HepG2 (cell line): ENCODE measurements around the gene SLC13A3. TPM values are rescaled to one million over a fixed set of nuclear protein-coding genes. Genes with fewer than 3 reads are reported as not detected.

ENCODE experiments used
- ARHGAP35 ChIP-seq: sonication (generic); formaldehyde crosslinking; IDR thresholded peaks from 2 replicates; pipeline ENCODE4 v1.9.0; 2022; ENCODE audit warnings: mild to moderate bottlenecking, inconsistent platforms, moderate library complexity, missing genetic modification reagents, borderline replicate concordance
- CAMTA2 ChIP-seq: sonication (generic); formaldehyde crosslinking; IDR thresholded peaks from 2 replicates; pipeline ENCODE4 v1.4.0; 2020; ENCODE audit warnings: mild to moderate bottlenecking, missing genetic modification reagents, borderline replicate concordance
- HNRNPL ChIP-seq: fragments of 200-400 bp; formaldehyde crosslinking; IDR thresholded peaks from 2 replicates; pipeline ENCODE4 v1.6.1; 2017; ENCODE audit warnings: mild to moderate bottlenecking, low read depth, low read length
- SPEN ChIP-seq: sonication (generic); formaldehyde crosslinking; IDR thresholded peaks from 2 replicates; pipeline ENCODE4 v1.5.1; 2020; ENCODE audit warnings: low read depth, mild to moderate bottlenecking, missing genetic modification reagents
- TGIF2 ChIP-seq: IDR thresholded peaks from 2 replicates; pipeline ENCODE4 v1.6.1; 2016; ENCODE audit warnings: control low read depth, missing compliant biosample characterization
- ZBTB37 ChIP-seq: sonication (generic); formaldehyde crosslinking; IDR thresholded peaks from 2 replicates; pipeline ENCODE4 v1.4.0; 2020; ENCODE audit warnings: mild to moderate bottlenecking, missing genetic modification reagents
- ZNF317 ChIP-seq: sonication (generic); formaldehyde crosslinking; IDR thresholded peaks from 2 replicates; pipeline ENCODE4 v1.5.0; 2020; ENCODE audit warnings: mild to moderate bottlenecking, missing genetic modification reagents
- ZNF318 ChIP-seq: sonication (generic); formaldehyde crosslinking; IDR thresholded peaks from 2 replicates; pipeline ENCODE4 v1.4.0; 2020; ENCODE audit warnings: mild to moderate bottlenecking, missing genetic modification reagents
- ZNF576 ChIP-seq: sonication (generic); formaldehyde crosslinking; IDR thresholded peaks from 2 replicates; pipeline ENCODE4 v1.4.0; 2020; ENCODE audit warnings: mild to moderate bottlenecking, missing genetic modification reagents
- ZNF615 ChIP-seq: sonication (generic); formaldehyde crosslinking; IDR thresholded peaks from 2 replicates; pipeline ENCODE4 v1.5.0; 2020; ENCODE audit warnings: mild to moderate bottlenecking, missing genetic modification reagents, borderline replicate concordance
- ZNF652 ChIP-seq: IDR thresholded peaks from 2 replicates; pipeline ENCODE4 v1.6.1; 2016; ENCODE audit warnings: low read depth, borderline replicate concordance
- polyA plus RNA-seq, 8 experiments: library from polyadenylated mRNA; depleted of rRNA in 3 of 8; stranded (reverse) in 7 of 8; unstranded in 1 of 8; fragments of >200 nt; fragmentation: Illumina TruSeq in 4 of 8; extraction: Trizol in 4 of 8; gene quantifications; 2 replicates each; pipeline versions ENCODE4 v1.2.1 to v1.2.3, GENCODE V29; 2011 to 2016; ENCODE audit warnings: low read depth in 4 of 8, missing spikeins in 1 of 8, mixed read lengths in 1 of 8; ENCODE audit not compliant: insufficient read depth in 1 of 8
- total RNA-seq, 5 experiments: library from RNA; depleted of rRNA; stranded (reverse); fragments of >200 nt; fragmentation: Illumina TruSeq; extraction: Trizol; gene quantifications; 2 replicates each; pipeline ENCODE4 v1.2.3, GENCODE V29; 2016; ENCODE audit warnings: low read depth in 1 of 5
- TF ChIP-seq, protein P1 (sequence below): sonication (generic); formaldehyde crosslinking; IDR thresholded peaks from 2 replicates; pipeline ENCODE4 v1.5.0; 2020; ENCODE audit warnings: mild to moderate bottlenecking, missing genetic modification reagents, borderline replicate concordance
- TF ChIP-seq, protein P2 (sequence below): sonication (generic); formaldehyde crosslinking; IDR thresholded peaks from 2 replicates; pipeline ENCODE4 v1.5.1; 2020; ENCODE audit warnings: missing genetic modification reagents, mild to moderate bottlenecking, borderline replicate concordance

The SLC13A3 gene
- total and polyA plus RNA-seq, 2 of the 13 experiments (the other 11 are each of a cell fraction or from before 2014, with no cell fraction given), result 66.5 to 76.0 TPM

- 0 out of 2 replicates have a peak, but pooled peaks have one; percentile 57 for TF ChIP-seq ZNF318 (CRISPR knock-in tag)
- peak; percentile 72 for TF ChIP-seq ZBTB37 (CRISPR knock-in tag)
- TF ChIP-seq HNRNPL, result no peak
- 0 out of 2 replicates have a peak, but pooled peaks have one; percentile 41 for TF ChIP-seq ZNF317 (CRISPR knock-in tag)
- TF ChIP-seq SPEN (CRISPR knock-in tag), result peak; percentile 15; the same call in 1 of the 2 replicates
- no peak for TF ChIP-seq ARHGAP35
- no peak for TF ChIP-seq ZNF652 (CRISPR knock-in tag)
- TF ChIP-seq CAMTA2, result 0 out of 2 replicates have a peak, but pooled peaks have one; percentile 58
- no peak for TF ChIP-seq ZNF576
- TF ChIP-seq, protein P1, sequence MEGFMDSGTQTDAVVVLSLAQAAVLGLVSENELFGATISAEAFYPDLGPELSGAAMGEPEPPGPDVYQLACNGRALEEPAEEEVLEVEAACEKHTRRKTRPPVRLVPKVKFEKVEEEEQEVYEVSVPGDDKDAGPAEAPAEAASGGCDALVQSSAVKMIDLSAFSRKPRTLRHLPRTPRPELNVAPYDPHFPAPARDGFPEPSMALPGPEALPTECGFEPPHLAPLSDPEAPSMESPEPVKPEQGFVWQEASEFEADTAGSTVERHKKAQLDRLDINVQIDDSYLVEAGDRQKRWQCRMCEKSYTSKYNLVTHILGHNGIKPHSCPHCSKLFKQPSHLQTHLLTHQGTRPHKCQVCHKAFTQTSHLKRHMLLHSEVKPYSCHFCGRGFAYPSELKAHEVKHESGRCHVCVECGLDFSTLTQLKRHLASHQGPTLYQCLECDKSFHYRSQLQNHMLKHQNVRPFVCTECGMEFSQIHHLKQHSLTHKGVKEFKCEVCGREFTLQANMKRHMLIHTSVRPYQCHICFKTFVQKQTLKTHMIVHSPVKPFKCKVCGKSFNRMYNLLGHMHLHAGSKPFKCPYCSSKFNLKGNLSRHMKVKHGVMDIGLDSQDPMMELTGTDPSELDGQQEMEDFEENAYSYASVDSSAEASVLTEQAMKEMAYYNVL (CRISPR knock-in tag), result 0 out of 2 replicates have a peak, but pooled peaks have one; percentile 51
- TF ChIP-seq, protein P2, sequence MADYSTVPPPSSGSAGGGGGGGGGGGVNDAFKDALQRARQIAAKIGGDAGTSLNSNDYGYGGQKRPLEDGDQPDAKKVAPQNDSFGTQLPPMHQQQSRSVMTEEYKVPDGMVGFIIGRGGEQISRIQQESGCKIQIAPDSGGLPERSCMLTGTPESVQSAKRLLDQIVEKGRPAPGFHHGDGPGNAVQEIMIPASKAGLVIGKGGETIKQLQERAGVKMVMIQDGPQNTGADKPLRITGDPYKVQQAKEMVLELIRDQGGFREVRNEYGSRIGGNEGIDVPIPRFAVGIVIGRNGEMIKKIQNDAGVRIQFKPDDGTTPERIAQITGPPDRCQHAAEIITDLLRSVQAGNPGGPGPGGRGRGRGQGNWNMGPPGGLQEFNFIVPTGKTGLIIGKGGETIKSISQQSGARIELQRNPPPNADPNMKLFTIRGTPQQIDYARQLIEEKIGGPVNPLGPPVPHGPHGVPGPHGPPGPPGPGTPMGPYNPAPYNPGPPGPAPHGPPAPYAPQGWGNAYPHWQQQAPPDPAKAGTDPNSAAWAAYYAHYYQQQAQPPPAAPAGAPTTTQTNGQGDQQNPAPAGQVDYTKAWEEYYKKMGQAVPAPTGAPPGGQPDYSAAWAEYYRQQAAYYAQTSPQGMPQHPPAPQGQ (CRISPR knock-in tag), result peak; percentile 83; the same call in 1 of the 2 replicates
- TF ChIP-seq ZNF615 (CRISPR knock-in tag), result 0 out of 2 replicates have a peak, but pooled peaks have one; percentile 58
- peak; percentile 67; the same call in 1 of the 2 replicates for TF ChIP-seq TGIF2 (CRISPR knock-in tag)
Observed at GRCh38 chr20:46671866-46672542, 20.7 kb upstream of the SLC13A3 start (continued).
